ENCODE results near the gene MAP1LC3C. TPM values are rescaled to one million over a fixed set of nuclear protein-coding genes. Genes with fewer than 3 reads are reported as not detected.
A peak's percentile ranks its signal among the peaks of the same experiment; 100 is the strongest.

Gene MAP1LC3C
- polyA plus RNA-seq: 0.72 TPM
- long read RNA-seq, donor 1: 0 reads
- long read RNA-seq, donor 2, partial matches to known transcripts: 0 of 1 reads
- long read RNA-seq, donor 2, other reads (novel, unspliced or antisense): 0 of 1 reads
- long read RNA-seq, donor 3: 0 reads
- long read RNA-seq, donor 4: 0 reads
- long read RNA-seq, donor 5, partial matches to known transcripts: 0 of 1 reads
- long read RNA-seq, donor 5, other reads (novel, unspliced or antisense): 0 of 1 reads
- long read RNA-seq, donor 6: 0 reads
- long read RNA-seq, donor 7, partial matches to known transcripts: 0 of 1 reads
- long read RNA-seq, donor 7, other reads (novel, unspliced or antisense): 0 of 1 reads
- long read RNA-seq, donor 8: 0 reads
- long read RNA-seq, donor 9: 0 reads
- long read RNA-seq, donor 10: 0 reads
- long read RNA-seq, donor 11: 0 reads

DNA sequence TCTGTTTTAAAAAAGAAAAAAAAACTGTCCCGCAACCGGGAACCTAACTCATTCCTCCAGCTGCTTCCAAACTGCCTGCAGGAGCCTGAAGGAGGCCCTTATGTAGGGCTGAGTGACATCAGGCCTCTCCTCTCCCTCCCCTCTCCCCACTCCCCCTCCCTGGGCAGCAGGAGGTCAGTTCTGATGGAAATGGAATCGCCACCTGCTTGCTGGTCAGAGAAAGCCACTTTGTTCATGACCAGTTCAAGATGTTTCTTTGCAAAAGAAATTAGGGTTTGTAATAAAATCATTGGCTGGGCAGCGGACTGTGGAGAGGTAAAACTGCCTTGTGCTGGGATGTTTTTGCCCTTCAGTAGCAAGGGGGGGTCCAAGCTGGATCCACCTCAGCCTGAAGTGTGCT is at the start of gene MAP1LC3C:
Gene MAP1LC3C, minus strand, starts transcription at position 73 of the 400 bp plus-strand sequence. CDS start 90 bp downstream, outside the sequence.
- Histone ChIP-seq H3K27me3 (ENCODE audit: control insufficient read depth, insufficient read depth, low read length) (no peaks in the 10 kb centered on the region), H3K4me3 (ENCODE audit: low read length) (peak within 1 kb of the TSS; percentile 25), H3K9me3 (ENCODE audit: control insufficient read depth, low read depth, low read length) (no peaks in the 10 kb centered on the region), H3K4me1 (ENCODE audit: control insufficient read depth, insufficient read depth, low read length) (peaks cover 5% of the 10 kb centered on the region), H3K27ac (ENCODE audit: low read length) (peak within 1 kb of the TSS; percentile 40), H3K36me3 (ENCODE audit: control insufficient read depth, insufficient read depth, low read length) (no peaks in the 10 kb centered on the region)
- WGBS (ENCODE audit: insufficient coverage, low lambda C conversion rate): 100% methylated on average over 1 of the region's 4 CpGs
- no peak for DNase-seq

DNA sequence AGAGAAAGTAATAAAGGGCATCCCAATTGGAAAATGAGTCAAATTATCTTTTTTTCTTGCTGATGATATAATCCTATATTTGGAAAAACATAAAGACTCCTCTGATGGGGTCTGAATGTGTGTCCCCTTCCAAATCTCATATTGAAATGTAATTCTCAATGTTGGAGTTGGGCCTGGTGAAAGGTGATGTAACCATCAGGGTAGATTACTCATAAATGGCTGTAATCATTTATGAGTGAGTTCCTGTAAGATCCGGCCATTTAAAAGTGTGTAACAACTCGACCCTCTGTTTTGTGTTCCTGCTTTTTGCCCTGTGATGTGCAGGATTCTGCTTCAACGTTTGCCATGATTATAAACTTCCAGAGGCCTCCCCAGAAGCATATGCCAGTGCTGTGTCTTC is 44.3 kb upstream of the MAP1LC3C start:
- Histone ChIP-seq H3K36me3 (ENCODE audit: control insufficient read depth, insufficient read depth, low read length) (no peaks in the 10 kb centered on the region), H3K4me3 (ENCODE audit: low read length) (no peak overlapping the region), H3K27me3 (ENCODE audit: control insufficient read depth, insufficient read depth, low read length) (no peaks in the 10 kb centered on the region), H3K27ac (ENCODE audit: low read length) (no peak overlapping the region), H3K4me1 (ENCODE audit: control insufficient read depth, insufficient read depth, low read length) (no peaks in the 10 kb centered on the region), H3K9me3 (ENCODE audit: control insufficient read depth, low read depth, low read length) (no peaks in the 10 kb centered on the region)
- WGBS (ENCODE audit: insufficient coverage, low lambda C conversion rate): no CpG with 5 or more reads among the region's 3 CpGs
- no peak for DNase-seq

DNA sequence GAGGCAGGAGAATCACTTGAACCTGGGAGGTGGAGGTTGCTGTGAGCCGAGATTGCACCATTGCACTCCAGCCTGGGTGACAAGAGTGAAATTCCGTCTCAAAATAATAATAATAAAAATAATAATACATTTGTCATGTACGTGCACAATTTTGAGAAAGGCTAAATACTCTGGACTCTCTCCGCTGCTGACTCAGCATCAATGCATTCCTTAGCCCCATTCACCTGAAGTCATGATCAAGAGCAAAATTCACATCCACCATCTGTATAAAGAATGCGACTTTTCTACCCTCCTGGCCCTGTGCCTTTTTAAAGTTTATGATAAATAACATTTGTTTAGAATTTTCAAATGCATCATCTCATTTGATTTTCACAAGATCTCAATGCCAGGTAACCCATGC is 35.5 kb upstream of the MAP1LC3C start:
- WGBS (ENCODE audit: insufficient coverage, low lambda C conversion rate): 60% methylated on average over 1 of the region's 5 CpGs
- H3K4me3 ChIP-seq (ENCODE audit: low read length): no peak overlapping the region

DNA sequence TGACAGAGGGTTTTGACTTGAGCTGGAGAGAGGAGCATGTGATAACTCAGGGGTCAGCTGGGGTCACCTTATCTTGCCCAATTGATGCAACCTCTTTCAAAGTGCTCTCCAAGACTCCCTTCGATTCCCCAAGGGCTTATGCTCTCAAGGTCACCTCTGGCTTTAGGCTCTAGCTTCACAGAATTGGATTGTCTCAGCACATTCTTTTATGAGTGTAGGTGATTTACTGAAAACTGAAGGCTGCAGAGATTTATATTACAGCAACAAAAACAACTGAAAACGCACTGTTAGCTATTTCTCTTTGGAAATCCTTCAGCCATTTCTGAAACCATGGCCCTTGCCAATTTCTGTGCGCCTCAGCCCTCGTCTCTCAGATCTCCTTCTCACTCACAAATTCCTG is 34.5 kb upstream of the MAP1LC3C start:
- 33% methylated on average over 1 of the region's 4 CpGs for WGBS (ENCODE audit: insufficient coverage, low lambda C conversion rate)
- no peaks in the 10 kb centered on the region for H3K36me3 ChIP-seq (ENCODE audit: control insufficient read depth, insufficient read depth, low read length)
- DNase-seq: no peak
- no peak overlapping the region for H3K27ac ChIP-seq (ENCODE audit: low read length)
- no peaks in the 10 kb centered on the region for H3K9me3 ChIP-seq (ENCODE audit: control insufficient read depth, low read depth, low read length)
- H3K4me1 ChIP-seq (ENCODE audit: control insufficient read depth, insufficient read depth, low read length): no peaks in the 10 kb centered on the region
- H3K27me3 ChIP-seq (ENCODE audit: control insufficient read depth, insufficient read depth, low read length): no peaks in the 10 kb centered on the region
- no peak overlapping the region for H3K4me3 ChIP-seq (ENCODE audit: low read length)

More for the DNA sequence above, 35.5 kb upstream of the MAP1LC3C start:
- H3K4me1 ChIP-seq (ENCODE audit: control insufficient read depth, insufficient read depth, low read length): no peaks in the 10 kb centered on the region
- no peaks in the 10 kb centered on the region for H3K36me3 ChIP-seq (ENCODE audit: control insufficient read depth, insufficient read depth, low read length)
- H3K27ac ChIP-seq (ENCODE audit: low read length): no peak overlapping the region
- no peaks in the 10 kb centered on the region for H3K9me3 ChIP-seq (ENCODE audit: control insufficient read depth, low read depth, low read length)
- H3K27me3 ChIP-seq (ENCODE audit: control insufficient read depth, insufficient read depth, low read length): no peaks in the 10 kb centered on the region
- no peak for DNase-seq

DNA sequence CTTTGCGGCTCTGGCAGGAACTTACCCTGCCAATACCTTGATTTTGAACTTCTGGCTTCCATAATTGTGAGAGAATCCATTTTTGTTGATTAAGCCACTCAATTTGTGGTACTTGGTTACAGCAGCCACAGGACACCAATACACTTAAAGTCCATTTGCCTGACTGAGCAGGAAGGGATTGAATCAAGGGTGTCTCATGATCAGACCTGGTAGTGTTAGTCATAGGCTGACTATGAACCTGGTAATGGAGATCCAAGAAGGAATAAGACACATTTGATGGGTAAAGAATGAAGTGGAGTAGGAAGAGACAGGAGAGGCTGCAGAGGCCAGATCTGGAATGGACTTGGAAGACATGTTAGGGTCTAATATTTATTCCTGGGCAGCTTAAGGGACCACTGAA is 31.2 kb upstream of the MAP1LC3C start:
- no peaks in the 10 kb centered on the region for H3K36me3 ChIP-seq (ENCODE audit: control insufficient read depth, insufficient read depth, low read length)
- 100% methylated on average over 1 of the region's 1 CpG for WGBS (ENCODE audit: insufficient coverage, low lambda C conversion rate)
- H3K4me1 ChIP-seq (ENCODE audit: control insufficient read depth, insufficient read depth, low read length): no peaks in the 10 kb centered on the region
- no peak overlapping the region for H3K27ac ChIP-seq (ENCODE audit: low read length)
- H3K9me3 ChIP-seq (ENCODE audit: control insufficient read depth, low read depth, low read length): no peaks in the 10 kb centered on the region
- no peak overlapping the region for H3K4me3 ChIP-seq (ENCODE audit: low read length)
- no peak for DNase-seq
- H3K27me3 ChIP-seq (ENCODE audit: control insufficient read depth, insufficient read depth, low read length): no peaks in the 10 kb centered on the region

DNA sequence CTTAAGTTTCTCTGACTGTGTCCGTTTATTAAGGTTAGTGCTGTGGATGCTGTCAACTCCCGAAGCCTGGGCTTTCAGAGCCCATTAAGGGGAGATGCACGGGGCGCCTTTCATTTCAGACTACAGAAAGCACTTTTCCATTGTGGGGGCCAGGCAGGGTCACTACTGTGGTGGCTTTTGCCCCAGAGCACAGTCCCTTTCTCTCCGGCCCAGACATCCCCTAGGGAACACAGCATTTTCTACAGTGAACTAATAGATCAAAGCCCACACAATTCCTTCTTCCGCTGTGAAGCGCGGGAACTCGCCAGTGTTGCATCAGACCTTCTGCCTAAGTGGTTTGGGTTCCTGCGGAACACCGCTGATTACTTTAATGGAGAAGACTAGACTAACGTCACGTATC is 26.8 kb upstream of the MAP1LC3C start:
- WGBS (ENCODE audit: insufficient coverage, low lambda C conversion rate): 89% methylated on average over 3 of the region's 13 CpGs
- DNase-seq: no peak
- Histone ChIP-seq H3K36me3 (ENCODE audit: control insufficient read depth, insufficient read depth, low read length) (no peaks in the 10 kb centered on the region), H3K4me1 (ENCODE audit: control insufficient read depth, insufficient read depth, low read length) (no peaks in the 10 kb centered on the region), H3K4me3 (ENCODE audit: low read length) (no peak overlapping the region), H3K9me3 (ENCODE audit: control insufficient read depth, low read depth, low read length) (no peaks in the 10 kb centered on the region), H3K27ac (ENCODE audit: low read length) (no peak overlapping the region), H3K27me3 (ENCODE audit: control insufficient read depth, insufficient read depth, low read length) (no peaks in the 10 kb centered on the region)

DNA sequence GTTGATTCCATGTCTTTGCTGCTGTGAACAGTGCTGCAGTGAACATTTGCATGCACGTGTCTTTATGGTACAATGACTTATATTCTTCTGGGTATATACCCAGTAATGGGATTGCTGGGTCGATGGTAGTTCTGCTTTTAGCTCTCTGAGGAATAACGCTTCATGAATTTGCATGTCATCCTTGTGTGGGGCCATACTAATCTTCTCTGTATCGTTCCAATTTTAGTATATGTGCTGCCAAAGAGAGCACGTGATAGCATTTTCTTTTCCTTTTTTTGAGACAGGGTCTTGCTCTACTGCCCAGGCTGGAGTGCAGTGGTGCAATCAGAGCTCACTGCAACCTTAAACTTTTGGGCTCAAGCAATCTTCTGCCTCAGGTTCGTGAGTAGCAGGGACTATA is 24.9 kb upstream of the MAP1LC3C start:
- Histone ChIP-seq H3K36me3 (ENCODE audit: control insufficient read depth, insufficient read depth, low read length) (no peaks in the 10 kb centered on the region), H3K4me3 (ENCODE audit: low read length) (no peak overlapping the region), H3K27ac (ENCODE audit: low read length) (no peak overlapping the region), H3K4me1 (ENCODE audit: control insufficient read depth, insufficient read depth, low read length) (no peaks in the 10 kb centered on the region), H3K9me3 (ENCODE audit: control insufficient read depth, low read depth, low read length) (no peaks in the 10 kb centered on the region), H3K27me3 (ENCODE audit: control insufficient read depth, insufficient read depth, low read length) (no peaks in the 10 kb centered on the region)
- no CpG with 5 or more reads among the region's 6 CpGs for WGBS (ENCODE audit: insufficient coverage, low lambda C conversion rate)
- DNase-seq: no peak

DNA sequence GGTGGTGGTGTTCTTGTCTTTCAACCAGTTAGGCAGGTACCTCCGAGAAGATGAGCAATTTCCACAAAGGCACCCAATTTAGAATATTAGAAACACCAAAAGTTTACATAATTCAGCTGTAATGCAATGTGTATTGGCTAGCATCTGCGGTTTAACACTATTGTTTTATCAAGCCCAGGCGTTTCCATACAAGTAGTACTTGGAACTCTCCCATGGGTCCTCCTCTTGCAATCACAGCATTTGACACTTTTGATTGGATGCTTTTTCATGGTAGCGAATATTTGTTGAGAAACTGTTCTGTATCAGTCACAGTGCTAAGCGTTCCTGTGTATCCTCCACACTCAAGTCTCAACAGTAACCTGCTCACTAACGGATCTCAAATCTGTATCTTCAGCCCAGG is 20.1 kb upstream of the MAP1LC3C start:
- H3K27ac ChIP-seq (ENCODE audit: low read length): no peak overlapping the region
- no peaks in the 10 kb centered on the region for H3K27me3 ChIP-seq (ENCODE audit: control insufficient read depth, insufficient read depth, low read length)
- no peaks in the 10 kb centered on the region for H3K9me3 ChIP-seq (ENCODE audit: control insufficient read depth, low read depth, low read length)
- H3K4me1 ChIP-seq (ENCODE audit: control insufficient read depth, insufficient read depth, low read length): no peaks in the 10 kb centered on the region
- no peak overlapping the region for H3K4me3 ChIP-seq (ENCODE audit: low read length)
- DNase-seq: no peak
- WGBS (ENCODE audit: insufficient coverage, low lambda C conversion rate): no CpG with 5 or more reads among the region's 6 CpGs
- no peaks in the 10 kb centered on the region for H3K36me3 ChIP-seq (ENCODE audit: control insufficient read depth, insufficient read depth, low read length)

DNA sequence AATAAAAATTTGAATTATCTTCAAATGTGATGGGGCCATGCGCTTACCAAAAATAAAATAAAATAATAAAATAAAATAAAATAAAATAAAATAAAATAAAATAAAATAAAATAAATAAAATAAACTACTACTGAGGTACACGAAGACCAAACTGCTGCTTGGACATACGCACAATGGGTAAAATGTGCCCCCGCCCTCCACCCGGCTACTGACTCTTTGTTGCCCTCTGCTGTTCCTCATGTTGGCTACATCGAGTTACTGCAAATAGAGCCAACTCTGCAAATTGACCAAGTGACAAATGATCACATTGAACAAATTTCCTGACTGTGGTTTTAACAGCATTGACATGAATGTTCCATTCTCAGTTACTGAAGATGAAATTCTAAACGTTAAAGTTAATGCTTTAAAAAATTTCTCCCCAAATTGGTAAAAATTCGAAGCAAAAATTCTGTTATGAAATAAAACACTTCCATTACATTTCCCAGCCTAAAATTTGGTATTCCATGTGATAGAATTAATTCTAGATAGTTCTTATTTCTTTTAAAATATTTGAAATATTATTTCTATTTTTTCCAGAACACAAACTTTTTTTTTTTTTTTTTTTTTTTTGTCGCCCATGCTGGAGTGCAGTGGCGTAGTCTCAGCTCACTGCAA is 18.8 kb upstream of the MAP1LC3C start:
- Histone ChIP-seq H3K27me3 (ENCODE audit: control insufficient read depth, insufficient read depth, low read length) (no peaks in the 10 kb centered on the region), H3K27ac (ENCODE audit: low read length) (no peak overlapping the region), H3K4me3 (ENCODE audit: low read length) (no peak overlapping the region), H3K36me3 (ENCODE audit: control insufficient read depth, insufficient read depth, low read length) (no peaks in the 10 kb centered on the region), H3K9me3 (ENCODE audit: control insufficient read depth, low read depth, low read length) (no peaks in the 10 kb centered on the region), H3K4me1 (ENCODE audit: control insufficient read depth, insufficient read depth, low read length) (no peaks in the 10 kb centered on the region)
- 29% methylated on average over 7 of the region's 10 CpGs for WGBS (ENCODE audit: insufficient coverage, low lambda C conversion rate)
- peak in 1 of 2 donors; percentile 16 for DNase-seq

DNA sequence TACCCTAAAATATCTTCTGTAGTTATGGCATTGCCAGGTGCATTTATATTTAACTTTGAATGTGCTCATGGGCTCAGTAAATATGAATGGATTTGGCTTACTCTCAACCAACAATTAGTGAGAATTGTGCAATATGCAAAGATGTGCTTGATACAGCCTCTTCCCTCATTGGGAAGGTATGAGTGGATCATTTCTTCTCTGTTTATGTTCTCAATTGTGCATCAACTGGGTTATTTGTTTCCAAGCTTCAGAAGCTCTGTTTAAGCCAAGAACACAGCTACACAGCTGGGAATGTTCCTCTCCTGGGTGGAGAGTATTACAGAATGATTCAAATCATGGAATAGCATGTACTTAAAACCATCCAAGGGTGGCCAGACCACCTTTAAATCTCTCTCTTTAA is 17.6 kb upstream of the MAP1LC3C start:
- H3K4me1 ChIP-seq (ENCODE audit: control insufficient read depth, insufficient read depth, low read length): no peaks in the 10 kb centered on the region
- H3K9me3 ChIP-seq (ENCODE audit: control insufficient read depth, low read depth, low read length): no peaks in the 10 kb centered on the region
- no peaks in the 10 kb centered on the region for H3K36me3 ChIP-seq (ENCODE audit: control insufficient read depth, insufficient read depth, low read length)
- no peak overlapping the region for H3K4me3 ChIP-seq (ENCODE audit: low read length)
- H3K27ac ChIP-seq (ENCODE audit: low read length): no peak overlapping the region
- DNase-seq: no peak
- H3K27me3 ChIP-seq (ENCODE audit: control insufficient read depth, insufficient read depth, low read length): no peaks in the 10 kb centered on the region
